Endothelial cell (in vitro differentiated cells): ENCODE measurements around the gene TENT5C. TPM values are rescaled to one million over a fixed set of nuclear protein-coding genes. Genes with fewer than 3 reads are reported as not detected.

Experiments used
- DNase-seq: peaks from one replicate; pipeline ENCODE4 v3.0.0; 2021; ENCODE audit warnings: low spot score
- H3K27ac Mint-ChIP-seq: one replicate; pipeline ENCODE4 v1.8.0; 2021; ENCODE audit warnings: mixed read lengths, inconsistent platforms; ENCODE audit not compliant: unreplicated experiment
- H3K27me3 Mint-ChIP-seq: one replicate; pipeline ENCODE4 v1.8.0; 2021; ENCODE audit warnings: mild to moderate bottlenecking, moderate library complexity, mixed read lengths, inconsistent platforms; ENCODE audit not compliant: unreplicated experiment
- H3K36me3 Mint-ChIP-seq: one replicate; pipeline ENCODE4 v1.8.0; 2021; ENCODE audit warnings: mild to moderate bottlenecking, low read depth, mixed read lengths, inconsistent platforms; ENCODE audit not compliant: unreplicated experiment
- H3K4me1 Mint-ChIP-seq: one replicate; pipeline ENCODE4 v1.8.0; 2021; ENCODE audit warnings: mild to moderate bottlenecking, mixed read lengths, inconsistent platforms; ENCODE audit not compliant: unreplicated experiment
- H3K4me3 Mint-ChIP-seq: one replicate; pipeline ENCODE4 v1.8.0; 2021; ENCODE audit warnings: mild to moderate bottlenecking, mixed read lengths, inconsistent platforms; ENCODE audit not compliant: unreplicated experiment
- H3K9me3 Mint-ChIP-seq: one replicate; pipeline ENCODE4 v1.8.0; 2021; ENCODE audit warnings: mixed read lengths, inconsistent platforms; ENCODE audit not compliant: unreplicated experiment
- total RNA-seq: library from RNA; stranded (reverse); fragmentation: NEBNext Ultra II Directional; extraction: Animal tissue kit (Norgen Biotek cat#: 25700); gene quantifications from one replicate; pipeline ENCODE4 v1.2.1, GENCODE V29; 2021; ENCODE audit not compliant: unreplicated experiment
- TF ChIP-seq, protein P1 (sequence below): fragments of 200-600 bp; sonication (generic); IDR thresholded peaks from one replicate; pipeline ENCODE4 v1.5.0; 2021; ENCODE audit warnings: antibody characterized with exemption; ENCODE audit not compliant: unreplicated experiment

TENT5C gene
- total RNA-seq, 1 donor from 2014 or later: 0.05 TPM

DNA sequence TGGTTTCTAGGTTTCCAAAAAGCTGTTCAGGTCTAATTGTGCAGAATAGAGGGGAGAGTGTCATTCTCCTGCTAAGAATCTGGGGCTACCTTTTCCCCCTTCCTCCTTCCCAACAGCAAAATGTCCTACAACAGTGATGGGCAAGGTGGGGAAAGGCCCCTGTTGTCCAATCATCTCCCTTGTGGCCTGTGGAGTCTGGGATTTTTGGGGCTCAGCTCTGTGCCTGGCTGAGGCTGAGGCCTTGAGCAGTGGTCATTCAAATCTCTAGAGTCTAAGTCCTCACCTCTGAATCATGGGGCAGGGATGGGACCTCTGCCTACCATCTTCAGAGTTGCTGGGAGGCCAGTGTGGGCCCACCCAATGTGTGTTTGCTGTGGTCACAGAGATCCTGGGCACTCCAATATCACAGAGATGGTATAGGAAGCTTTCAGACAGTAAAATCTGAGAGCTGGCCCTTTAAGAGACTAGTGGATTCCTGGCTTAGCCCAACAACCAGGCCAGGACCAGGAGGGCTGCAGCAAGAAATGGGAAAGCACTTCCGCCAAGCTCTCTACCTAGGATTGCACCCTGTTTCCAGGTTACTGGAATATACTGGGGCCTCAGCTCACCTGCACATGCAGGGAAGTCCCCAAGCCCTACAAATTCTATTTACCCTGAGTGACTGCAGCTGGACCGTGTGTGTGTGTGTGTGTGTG lies 28.5 kb upstream of the TENT5C start:
- Mint-ChIP-seq H3K9me3 (no peaks in the 10 kb centered on the region), H3K4me3 (no peak overlapping the region), H3K36me3 (peaks cover 6% of the 10 kb centered on the region), H3K27ac (no peak overlapping the region), H3K27me3 (peaks cover 12% of the 10 kb centered on the region), H3K4me1 (peaks cover 7% of the 10 kb centered on the region)
- no peak for DNase-seq
- TF ChIP-seq, protein P1, sequence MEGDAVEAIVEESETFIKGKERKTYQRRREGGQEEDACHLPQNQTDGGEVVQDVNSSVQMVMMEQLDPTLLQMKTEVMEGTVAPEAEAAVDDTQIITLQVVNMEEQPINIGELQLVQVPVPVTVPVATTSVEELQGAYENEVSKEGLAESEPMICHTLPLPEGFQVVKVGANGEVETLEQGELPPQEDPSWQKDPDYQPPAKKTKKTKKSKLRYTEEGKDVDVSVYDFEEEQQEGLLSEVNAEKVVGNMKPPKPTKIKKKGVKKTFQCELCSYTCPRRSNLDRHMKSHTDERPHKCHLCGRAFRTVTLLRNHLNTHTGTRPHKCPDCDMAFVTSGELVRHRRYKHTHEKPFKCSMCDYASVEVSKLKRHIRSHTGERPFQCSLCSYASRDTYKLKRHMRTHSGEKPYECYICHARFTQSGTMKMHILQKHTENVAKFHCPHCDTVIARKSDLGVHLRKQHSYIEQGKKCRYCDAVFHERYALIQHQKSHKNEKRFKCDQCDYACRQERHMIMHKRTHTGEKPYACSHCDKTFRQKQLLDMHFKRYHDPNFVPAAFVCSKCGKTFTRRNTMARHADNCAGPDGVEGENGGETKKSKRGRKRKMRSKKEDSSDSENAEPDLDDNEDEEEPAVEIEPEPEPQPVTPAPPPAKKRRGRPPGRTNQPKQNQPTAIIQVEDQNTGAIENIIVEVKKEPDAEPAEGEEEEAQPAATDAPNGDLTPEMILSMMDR: no peak

DNA sequence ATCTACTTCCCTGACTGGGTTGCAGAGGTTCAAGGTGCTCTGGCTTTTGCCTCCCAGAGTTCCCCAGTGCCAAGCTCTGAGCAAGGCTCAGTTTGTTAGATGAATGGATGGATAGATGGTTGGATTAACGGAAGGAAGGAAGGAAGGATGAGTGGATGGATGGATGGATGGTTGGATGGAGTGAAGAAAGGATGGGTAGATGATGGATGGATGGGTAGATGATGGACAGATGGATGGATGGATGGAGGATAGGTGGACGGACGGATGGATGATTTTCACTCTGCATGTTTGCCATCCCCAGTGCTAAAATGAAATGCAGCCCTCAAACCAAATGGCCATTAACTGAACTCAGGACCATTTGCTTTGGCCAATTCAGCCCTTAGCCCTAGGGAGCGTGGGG lies 27.4 kb upstream of the TENT5C start:
- H3K4me3 Mint-ChIP-seq: no peak overlapping the region
- peaks cover 12% of the 10 kb centered on the region for H3K27me3 Mint-ChIP-seq
- TF ChIP-seq, protein P1: no peak
- peaks cover 7% of the 10 kb centered on the region for H3K4me1 Mint-ChIP-seq
- peaks cover 6% of the 10 kb centered on the region for H3K36me3 Mint-ChIP-seq
- DNase-seq: no peak
- H3K9me3 Mint-ChIP-seq: no peaks in the 10 kb centered on the region
- H3K27ac Mint-ChIP-seq: peak overlapping the region; percentile 40

DNA sequence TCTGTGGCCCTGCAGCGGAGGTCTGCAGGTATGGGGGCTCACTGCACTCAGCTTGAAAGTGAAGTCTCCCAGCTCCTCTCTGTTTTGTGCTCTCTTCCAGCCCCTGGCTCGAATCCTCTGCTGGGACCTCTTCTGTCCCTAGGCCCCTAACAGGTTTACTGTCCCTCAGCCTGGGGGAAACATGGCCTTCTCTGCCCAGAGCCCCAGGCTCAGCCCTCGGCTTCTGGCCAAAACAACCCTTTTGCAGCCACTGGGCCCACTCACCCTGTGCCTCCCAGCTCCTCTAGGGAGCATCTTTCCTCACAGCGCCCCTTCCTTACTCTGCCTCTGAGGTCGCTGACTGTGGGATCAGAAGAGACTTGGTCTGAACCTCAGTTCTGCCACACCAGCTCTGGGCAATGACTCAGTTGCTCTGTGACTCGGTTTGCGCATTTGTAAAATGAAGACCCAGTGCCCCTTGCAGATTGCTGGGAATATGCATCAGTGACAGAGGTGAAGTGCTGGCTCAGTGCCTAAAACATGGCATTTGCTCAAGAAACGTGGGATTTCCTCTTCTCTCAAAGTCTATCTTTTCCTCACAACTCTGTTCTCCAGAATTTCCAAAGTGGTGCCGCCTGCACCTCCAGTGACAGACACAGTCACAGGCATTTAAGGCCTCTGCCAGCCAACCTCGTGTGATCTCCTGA lies 26.5 kb upstream of the TENT5C start:
- Mint-ChIP-seq H3K4me3 (no peak overlapping the region), H3K27me3 (peaks cover 12% of the 10 kb centered on the region), H3K36me3 (peaks cover 6% of the 10 kb centered on the region), H3K27ac (no peak overlapping the region), H3K9me3 (no peaks in the 10 kb centered on the region), H3K4me1 (peaks cover 4% of the 10 kb centered on the region)
- TF ChIP-seq, protein P1: no peak
- no peak for DNase-seq

DNA sequence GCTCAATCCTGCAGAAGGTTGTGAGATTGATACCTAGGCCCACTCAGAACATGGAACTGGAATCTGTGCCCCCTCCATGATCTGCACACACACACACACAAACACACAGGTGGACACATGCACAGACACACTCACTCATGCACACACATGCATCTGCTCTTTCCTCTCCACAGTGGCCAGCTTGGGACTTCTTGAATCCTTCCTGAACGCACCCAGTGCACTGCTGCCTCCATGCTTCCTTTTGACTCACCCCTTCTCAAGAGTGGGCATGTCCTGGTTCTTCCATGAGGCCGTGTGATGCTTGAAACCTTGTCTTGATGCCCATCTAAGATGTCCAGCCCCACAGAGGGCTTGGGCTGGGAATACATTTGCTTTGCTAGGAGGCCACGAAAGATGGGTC lies 25.4 kb upstream of the TENT5C start:
- Mint-ChIP-seq H3K27ac (no peak overlapping the region), H3K4me1 (peaks cover 3% of the 10 kb centered on the region), H3K4me3 (no peak overlapping the region), H3K27me3 (peaks cover 10% of the 10 kb centered on the region), H3K9me3 (no peaks in the 10 kb centered on the region), H3K36me3 (peaks cover 6% of the 10 kb centered on the region)
- DNase-seq: no peak
- TF ChIP-seq, protein P1: no peak

DNA sequence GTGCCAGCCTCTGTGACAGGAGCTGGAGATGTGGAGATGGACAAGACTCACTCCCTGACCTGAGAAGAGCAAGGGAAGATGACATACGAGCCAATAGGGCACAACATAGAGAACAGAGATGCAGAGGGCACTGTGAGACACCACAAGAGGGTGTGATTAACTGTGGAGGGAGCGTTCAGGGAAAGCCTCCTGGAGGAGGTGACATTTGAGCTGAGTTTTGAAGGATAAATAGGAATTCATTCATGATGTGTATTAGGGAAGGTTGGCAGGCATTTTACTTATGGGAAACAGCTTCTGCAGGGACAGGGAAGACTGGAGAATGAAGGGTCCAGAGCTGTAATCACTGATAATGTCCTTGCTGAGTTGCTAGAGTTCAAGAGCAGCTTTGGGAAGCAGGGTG lies 25.0 kb upstream of the TENT5C start:
- H3K27me3 Mint-ChIP-seq: peaks cover 10% of the 10 kb centered on the region
- no peak overlapping the region for H3K27ac Mint-ChIP-seq
- peaks cover 3% of the 10 kb centered on the region for H3K4me1 Mint-ChIP-seq
- H3K9me3 Mint-ChIP-seq: no peaks in the 10 kb centered on the region
- TF ChIP-seq, protein P1: no peak
- DNase-seq: no peak
- peaks cover 6% of the 10 kb centered on the region for H3K36me3 Mint-ChIP-seq
- no peak overlapping the region for H3K4me3 Mint-ChIP-seq
